ENCODE results near the gene FEM1A. TPM values are rescaled to one million over a fixed set of nuclear protein-coding genes. Genes with fewer than 3 reads are reported as not detected.

Gene FEM1A
- total and polyA plus RNA-seq, 2 of the 13 experiments (the other 11 are each of a cell fraction or from before 2014, with no cell fraction given): 3.2 to 10.8 TPM

GRCh38 chr19:4749870-4750590, 41.5 kb upstream of the FEM1A start (continued):
- TF ChIP-seq, protein P1, sequence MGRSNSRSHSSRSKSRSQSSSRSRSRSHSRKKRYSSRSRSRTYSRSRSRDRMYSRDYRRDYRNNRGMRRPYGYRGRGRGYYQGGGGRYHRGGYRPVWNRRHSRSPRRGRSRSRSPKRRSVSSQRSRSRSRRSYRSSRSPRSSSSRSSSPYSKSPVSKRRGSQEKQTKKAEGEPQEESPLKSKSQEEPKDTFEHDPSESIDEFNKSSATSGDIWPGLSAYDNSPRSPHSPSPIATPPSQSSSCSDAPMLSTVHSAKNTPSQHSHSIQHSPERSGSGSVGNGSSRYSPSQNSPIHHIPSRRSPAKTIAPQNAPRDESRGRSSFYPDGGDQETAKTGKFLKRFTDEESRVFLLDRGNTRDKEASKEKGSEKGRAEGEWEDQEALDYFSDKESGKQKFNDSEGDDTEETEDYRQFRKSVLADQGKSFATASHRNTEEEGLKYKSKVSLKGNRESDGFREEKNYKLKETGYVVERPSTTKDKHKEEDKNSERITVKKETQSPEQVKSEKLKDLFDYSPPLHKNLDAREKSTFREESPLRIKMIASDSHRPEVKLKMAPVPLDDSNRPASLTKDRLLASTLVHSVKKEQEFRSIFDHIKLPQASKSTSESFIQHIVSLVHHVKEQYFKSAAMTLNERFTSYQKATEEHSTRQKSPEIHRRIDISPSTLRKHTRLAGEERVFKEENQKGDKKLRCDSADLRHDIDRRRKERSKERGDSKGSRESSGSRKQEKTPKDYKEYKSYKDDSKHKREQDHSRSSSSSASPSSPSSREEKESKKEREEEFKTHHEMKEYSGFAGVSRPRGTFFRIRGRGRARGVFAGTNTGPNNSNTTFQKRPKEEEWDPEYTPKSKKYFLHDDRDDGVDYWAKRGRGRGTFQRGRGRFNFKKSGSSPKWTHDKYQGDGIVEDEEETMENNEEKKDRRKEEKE (IDR thresholded peaks at IDR 0.05): no peak

DNA sequence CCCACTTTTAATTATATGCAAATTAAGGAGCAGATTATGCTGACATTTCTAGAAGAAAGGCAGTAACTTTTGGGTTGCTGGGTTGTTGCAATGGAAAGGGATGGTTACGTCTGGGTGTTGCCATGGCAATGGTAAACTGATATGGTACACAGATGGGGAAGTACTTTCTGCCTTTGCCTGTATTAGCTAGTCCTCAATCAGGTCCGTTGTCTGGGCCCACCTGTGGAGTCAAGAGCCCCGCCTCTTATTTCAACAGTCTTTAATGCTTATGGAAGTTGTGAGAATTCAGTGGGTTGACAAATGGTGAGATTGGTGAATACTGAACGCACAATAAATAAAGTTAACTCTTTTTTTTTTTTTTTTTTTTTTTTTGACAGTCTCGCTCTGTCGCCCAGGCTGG, 37.3 kb upstream of the FEM1A start:
- Histone ChIP-seq H3K4me1 (ENCODE audit: insufficient read depth, low read length) (peaks cover 13% of the 10 kb centered on the region), H3K27me3 (ENCODE audit: control insufficient read depth in 1 of 2, insufficient read depth in 2 of 2, low read length in 2 of 2) (peaks cover 0 to 13% of the 10 kb centered on the region in 2 experiments; a peak in 1 of 5 replicates), H3K36me3 (replicated peaks in 1 of 2; ENCODE audit: control insufficient read depth in 1 of 2, insufficient read depth in 2 of 2, low read length in 2 of 2) (no peaks in the 10 kb centered on the region), H3K4me2 (ENCODE audit: low read depth, low read length) (no peak overlapping the region), H3K9ac (ENCODE audit: insufficient read depth, low read depth, low read length) (no peak overlapping the region), H2AFZ (ENCODE audit: low read length) (no peak overlapping the region), H3K79me2 (ENCODE audit: insufficient read depth, low read length) (no peaks in the 10 kb centered on the region), H3K9me3 (ENCODE audit: low read length) (no peaks in the 10 kb centered on the region), H3K27ac (ENCODE audit: extremely low read length, insufficient read depth, low read length) (no peak overlapping the region), H4K20me1 (ENCODE audit: insufficient read depth, low read length) (no peaks in the 10 kb centered on the region), H3K4me3 (replicated peaks in 1 of 3; ENCODE audit: insufficient read depth in 1 of 3, low read depth in 2 of 3, low read length in 3 of 3) (no peak overlapping the region)
- ATAC-seq (no peak), FAIRE-seq (no peak), DNase-seq (ENCODE audit: low spot score) (no peak)
- ChIA-PET POLR2A (no interaction called here), CTCF (ENCODE audit: low intra/inter-chr PET ratio, low total read pairs) (no interaction called here)
- in situ Hi-C loops (cut with HindIII; ENCODE audit: extremely low pct_ligation_motif_present, low pct_unique_long_range_greater_than_20kb) (no loop called here), intact Hi-C loops (cut with micrococcal nuclease; ENCODE audit: unreplicated experiment) (no loop called here)
- TF ChIP-seq RFX3 (CRISPR knock-in tag; IDR thresholded peaks at IDR 0.05) (peak; percentile 50), RFX1 (IDR thresholded peaks at IDR 0.05) (peak; percentile 45), ZSCAN9 (CRISPR knock-in tag; IDR thresholded peaks at IDR 0.05; ENCODE audit: borderline replicate concordance) (no peak), HINFP (CRISPR knock-in tag; IDR thresholded peaks at IDR 0.05; ENCODE audit: low read depth) (peak; percentile 80)
- BruUV-seq (replicated peaks): no TSS peak
- WGBS (ENCODE audit: low lambda C conversion rate): 47% methylated on average over 6 of the region's 6 CpGs
